Upper lobe of left lung (tissue), 4 donors: ENCODE results near the gene RBFOX2.

ENCODE experiments used
- EP300 ChIP-seq, 4 donors: sonication (generic); formaldehyde crosslinking; IDR thresholded peaks; one replicate each; pipeline ENCODE4 v1.5.1; 2017; ENCODE audit warnings: antibody characterized with exemption in 4 of 4, control low read depth in 2 of 4
- POLR2A ChIP-seq, 4 donors: fragments of 450-650 bp; IDR thresholded peaks; one replicate each; pipeline ENCODE4 v1.5.1; 2016 to 2017; ENCODE audit warnings: antibody characterized with exemption in 4 of 4, mild to moderate bottlenecking in 2 of 4
- TF ChIP-seq, protein P1 (sequence below), 6 experiments: fragments of 450-650 bp in 4 of 6; fragments of 200-600 bp in 2 of 6; sonication (generic) in 2 of 6; IDR thresholded peaks; one replicate each; pipeline ENCODE4 v1.5.1; 2016 to 2019; ENCODE audit warnings: antibody characterized with exemption in 6 of 6

GRCh38 chr22:35914665-35915476 lies 113.8 kb downstream of the RBFOX2 start:
- TF ChIP-seq, protein P1, sequence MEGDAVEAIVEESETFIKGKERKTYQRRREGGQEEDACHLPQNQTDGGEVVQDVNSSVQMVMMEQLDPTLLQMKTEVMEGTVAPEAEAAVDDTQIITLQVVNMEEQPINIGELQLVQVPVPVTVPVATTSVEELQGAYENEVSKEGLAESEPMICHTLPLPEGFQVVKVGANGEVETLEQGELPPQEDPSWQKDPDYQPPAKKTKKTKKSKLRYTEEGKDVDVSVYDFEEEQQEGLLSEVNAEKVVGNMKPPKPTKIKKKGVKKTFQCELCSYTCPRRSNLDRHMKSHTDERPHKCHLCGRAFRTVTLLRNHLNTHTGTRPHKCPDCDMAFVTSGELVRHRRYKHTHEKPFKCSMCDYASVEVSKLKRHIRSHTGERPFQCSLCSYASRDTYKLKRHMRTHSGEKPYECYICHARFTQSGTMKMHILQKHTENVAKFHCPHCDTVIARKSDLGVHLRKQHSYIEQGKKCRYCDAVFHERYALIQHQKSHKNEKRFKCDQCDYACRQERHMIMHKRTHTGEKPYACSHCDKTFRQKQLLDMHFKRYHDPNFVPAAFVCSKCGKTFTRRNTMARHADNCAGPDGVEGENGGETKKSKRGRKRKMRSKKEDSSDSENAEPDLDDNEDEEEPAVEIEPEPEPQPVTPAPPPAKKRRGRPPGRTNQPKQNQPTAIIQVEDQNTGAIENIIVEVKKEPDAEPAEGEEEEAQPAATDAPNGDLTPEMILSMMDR (IDR thresholded peaks at IDR 0.05) = peak in 1 of 6 experiments; percentile 7
- TF ChIP-seq POLR2A (IDR thresholded peaks at IDR 0.05) = peak in 1 of 4 donors; percentile 42
- no peak for TF ChIP-seq EP300 (IDR thresholded peaks at IDR 0.05)
